GM15510 (cell line): ENCODE results near the gene PRKCD.

Experiments
- POLR2A ChIP-seq: IDR thresholded peaks from 3 replicates; pipeline ENCODE4 v1.6.1; 2011; ENCODE audit warnings: borderline replicate concordance; ENCODE audit not compliant: insufficient read length; ENCODE audit errors: extremely low read depth

PRKCD gene

GRCh38 chr3:53147903-53148400, 13.1 kb upstream of the PRKCD start:
- no peak for TF ChIP-seq POLR2A

- TF ChIP-seq POLR2A, result no peak
Observed at GRCh38 chr3:53149006-53149690, 11.9 kb upstream of the PRKCD start.

DNA sequence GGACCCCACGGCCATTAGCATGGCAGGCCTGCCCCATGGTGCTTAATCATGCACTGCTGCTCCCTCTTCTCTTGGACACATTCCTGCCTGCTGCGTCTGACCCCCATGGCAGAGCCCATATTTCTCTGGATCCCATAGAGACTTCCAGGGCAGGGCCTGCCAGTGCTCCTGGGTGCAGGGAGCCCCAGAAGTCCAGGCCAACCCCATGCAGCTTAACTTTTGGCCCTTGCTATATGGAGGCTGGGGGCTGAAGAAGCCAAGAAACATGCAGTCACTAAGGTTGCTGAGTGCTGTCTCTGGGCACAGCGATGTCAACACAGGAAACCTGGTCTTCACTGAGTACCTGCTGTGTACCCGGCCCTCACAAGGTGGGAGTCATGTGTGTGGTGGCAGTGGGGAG, 11.3 kb upstream of the PRKCD start:
- no peak for TF ChIP-seq POLR2A

GRCh38 chr3:53150247-53151085, 10.5 kb upstream of the PRKCD start:
- no peak for TF ChIP-seq POLR2A

GRCh38 chr3:53151465-53151864, 9.5 kb upstream of the PRKCD start:
- no peak for TF ChIP-seq POLR2A

- no peak for TF ChIP-seq POLR2A
Observed at GRCh38 chr3:53151870-53152660, 8.9 kb upstream of the PRKCD start.

DNA sequence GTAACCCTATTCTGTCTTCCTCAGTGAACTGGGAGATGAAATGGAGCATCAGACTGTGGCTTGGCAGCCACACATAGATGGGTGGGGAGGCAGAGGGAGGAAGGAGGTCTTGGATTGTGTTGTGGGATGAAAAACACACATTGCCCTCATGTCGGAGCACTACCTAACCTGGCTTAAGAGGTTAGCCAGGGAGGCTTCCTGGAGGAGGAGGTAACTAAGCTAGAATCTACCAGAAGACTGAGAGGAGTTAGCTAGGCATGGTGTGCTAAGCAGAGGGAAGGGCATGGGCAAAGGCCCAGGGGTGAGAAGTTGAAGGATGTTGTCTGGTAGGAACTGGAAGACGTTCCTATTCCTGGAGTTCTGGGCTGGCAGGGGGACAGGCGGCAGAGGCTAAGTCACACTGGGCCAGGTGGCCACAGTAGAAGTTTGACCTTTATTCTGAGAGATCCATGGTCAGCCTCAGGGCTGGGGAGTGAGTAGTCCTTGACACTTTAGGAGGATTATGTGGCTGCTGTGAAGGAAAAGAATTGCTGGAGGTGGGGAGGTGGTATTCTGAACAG, 7.7 kb upstream of the PRKCD start:
- TF ChIP-seq POLR2A, result no peak

DNA sequence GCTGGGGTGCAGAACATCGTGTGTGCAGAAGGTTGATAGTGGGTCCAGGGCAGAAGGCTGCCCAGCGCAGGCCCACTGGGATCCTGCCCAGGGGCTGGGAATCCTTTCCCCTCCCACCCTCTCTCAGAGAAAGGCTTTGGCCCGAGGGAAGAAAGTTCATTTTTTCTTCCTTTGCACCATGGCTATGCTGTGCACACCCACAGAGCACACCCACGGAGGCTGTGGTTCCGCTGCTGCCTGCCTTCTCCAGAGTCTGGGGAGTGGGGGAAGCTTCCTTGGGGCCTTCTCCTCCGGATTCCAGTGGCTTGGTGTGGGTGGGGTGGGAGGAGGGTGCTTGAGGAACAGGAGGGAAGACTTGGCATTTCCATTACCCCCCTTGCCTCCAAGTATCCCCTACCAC, 7.0 kb upstream of the PRKCD start:
- TF ChIP-seq POLR2A, result no peak

DNA sequence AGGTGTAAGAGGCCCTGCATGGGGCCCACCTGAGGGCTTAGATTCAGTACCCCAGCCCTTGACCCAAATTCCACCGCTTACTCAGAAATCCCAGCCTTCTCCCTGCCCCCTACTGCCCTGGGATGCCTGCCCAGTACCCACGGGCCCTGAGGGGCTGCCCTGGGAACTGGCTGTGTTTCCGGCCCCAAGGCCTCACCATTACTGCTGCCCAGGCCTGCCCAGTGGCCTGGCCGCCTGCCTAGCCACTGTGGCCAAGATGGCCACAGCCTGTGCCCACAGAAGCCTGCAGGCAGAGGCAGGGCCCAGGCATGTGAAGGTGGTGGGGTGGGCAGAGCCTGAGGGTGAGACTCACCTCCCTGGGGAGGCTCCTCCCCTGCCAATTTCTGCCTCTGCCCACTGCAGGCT, 6.1 kb upstream of the PRKCD start:
- no peak for TF ChIP-seq POLR2A

GRCh38 chr3:53155760-53156159, 5.2 kb upstream of the PRKCD start:
- TF ChIP-seq POLR2A, result no peak

DNA sequence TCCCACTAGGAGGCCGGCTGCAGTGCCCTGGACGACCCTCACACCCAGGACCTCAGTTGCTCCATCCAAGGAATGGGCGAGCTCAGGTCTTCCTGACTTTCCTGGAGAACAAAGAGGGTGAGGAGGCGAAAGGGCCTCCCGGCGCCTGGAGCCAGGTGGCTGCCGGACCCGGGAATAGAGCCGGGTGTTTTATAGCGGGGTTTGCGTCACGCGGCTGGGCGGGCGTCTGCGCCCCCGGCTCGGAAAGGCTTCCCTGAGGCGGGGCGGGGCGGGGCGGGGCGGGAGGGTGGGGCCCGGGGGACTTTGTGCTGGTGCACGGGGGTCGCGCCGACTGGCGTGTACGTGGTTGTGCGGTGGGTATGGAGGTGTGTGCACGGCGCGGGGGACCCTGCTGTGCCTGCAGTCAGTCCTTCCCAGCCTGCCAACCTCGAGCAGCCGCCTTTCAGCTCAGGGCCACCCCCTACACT, 4.6 kb upstream of the PRKCD start:
- no peak for TF ChIP-seq POLR2A

GRCh38 chr3:53157974-53158580, 2.9 kb upstream of the PRKCD start:
- no peak for TF ChIP-seq POLR2A

GRCh38 chr3:53158765-53159155, 2.2 kb upstream of the PRKCD start:
- no peak for TF ChIP-seq POLR2A
